HG02973 (cell line): ENCODE data around the gene RDH11.
A peak's percentile ranks its signal among the peaks of the same experiment; 100 is the strongest.
"Not testable (repeated sequence)": the region's sequence is repeated elsewhere in the genome, so short reads cannot be mapped to it uniquely, and the experiment has no call there.

Experiments used
- ATAC-seq: cut with Tn5 transposase; IDR thresholded peaks from one replicate; pipeline ENCODE4 v1.9.1; 2021; ENCODE audit warnings: moderate library complexity; ENCODE audit not compliant: unreplicated experiment

The RDH11 gene, protein sequence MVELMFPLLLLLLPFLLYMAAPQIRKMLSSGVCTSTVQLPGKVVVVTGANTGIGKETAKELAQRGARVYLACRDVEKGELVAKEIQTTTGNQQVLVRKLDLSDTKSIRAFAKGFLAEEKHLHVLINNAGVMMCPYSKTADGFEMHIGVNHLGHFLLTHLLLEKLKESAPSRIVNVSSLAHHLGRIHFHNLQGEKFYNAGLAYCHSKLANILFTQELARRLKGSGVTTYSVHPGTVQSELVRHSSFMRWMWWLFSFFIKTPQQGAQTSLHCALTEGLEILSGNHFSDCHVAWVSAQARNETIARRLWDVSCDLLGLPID

DNA sequence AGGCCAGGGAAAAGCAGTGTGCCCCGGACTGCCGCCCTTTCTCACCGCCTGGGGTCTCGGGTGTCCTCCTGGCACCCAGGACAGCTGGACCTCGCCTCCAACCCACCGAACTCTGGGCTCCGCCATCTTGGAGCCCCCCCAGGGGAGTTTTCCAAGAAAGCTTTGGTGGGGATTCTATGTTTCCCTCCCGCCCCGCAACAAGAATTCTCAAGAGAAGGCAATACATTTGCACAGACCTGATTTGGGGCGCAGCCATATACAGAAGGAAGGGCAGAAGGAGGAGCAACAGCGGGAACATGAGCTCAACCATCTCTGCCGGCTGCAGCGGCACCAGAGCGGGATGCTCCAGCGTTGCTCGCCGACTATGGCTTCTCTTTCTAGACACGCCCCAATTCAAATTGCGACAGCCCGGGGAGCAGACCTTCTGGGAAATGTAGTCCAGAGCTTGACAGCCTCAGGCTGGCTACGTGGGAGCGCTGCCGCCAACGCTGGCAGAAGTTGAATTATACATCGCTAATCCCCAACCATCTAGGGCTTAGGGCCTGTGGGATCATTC, at the start of gene RDH11:
RDH11 (minus strand) TSS at position 371 of the 556 bp plus-strand sequence; CDS start at position 310, 61 bp downstream.
- peak; percentile 70 for ATAC-seq

DNA sequence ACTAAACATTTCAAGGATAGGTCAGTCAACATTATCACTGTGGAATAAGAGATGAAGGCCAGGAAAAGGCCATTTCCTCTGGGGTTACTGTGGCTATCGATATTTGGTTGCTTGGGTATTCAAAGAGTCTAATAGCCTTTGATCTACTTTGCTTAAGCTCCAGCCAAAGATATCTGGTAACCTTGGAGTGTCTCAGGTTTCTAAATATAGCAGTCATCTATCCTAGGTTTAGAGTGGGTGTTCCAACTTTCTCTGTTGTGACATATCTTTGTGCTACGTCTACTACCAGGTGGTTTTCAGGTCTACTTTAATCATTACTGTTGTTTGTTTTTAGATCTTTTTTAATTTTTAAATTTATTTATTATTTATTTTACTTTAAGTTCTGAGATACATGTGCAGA, 48.5 kb upstream of the RDH11 start:
- ATAC-seq: no peak

DNA sequence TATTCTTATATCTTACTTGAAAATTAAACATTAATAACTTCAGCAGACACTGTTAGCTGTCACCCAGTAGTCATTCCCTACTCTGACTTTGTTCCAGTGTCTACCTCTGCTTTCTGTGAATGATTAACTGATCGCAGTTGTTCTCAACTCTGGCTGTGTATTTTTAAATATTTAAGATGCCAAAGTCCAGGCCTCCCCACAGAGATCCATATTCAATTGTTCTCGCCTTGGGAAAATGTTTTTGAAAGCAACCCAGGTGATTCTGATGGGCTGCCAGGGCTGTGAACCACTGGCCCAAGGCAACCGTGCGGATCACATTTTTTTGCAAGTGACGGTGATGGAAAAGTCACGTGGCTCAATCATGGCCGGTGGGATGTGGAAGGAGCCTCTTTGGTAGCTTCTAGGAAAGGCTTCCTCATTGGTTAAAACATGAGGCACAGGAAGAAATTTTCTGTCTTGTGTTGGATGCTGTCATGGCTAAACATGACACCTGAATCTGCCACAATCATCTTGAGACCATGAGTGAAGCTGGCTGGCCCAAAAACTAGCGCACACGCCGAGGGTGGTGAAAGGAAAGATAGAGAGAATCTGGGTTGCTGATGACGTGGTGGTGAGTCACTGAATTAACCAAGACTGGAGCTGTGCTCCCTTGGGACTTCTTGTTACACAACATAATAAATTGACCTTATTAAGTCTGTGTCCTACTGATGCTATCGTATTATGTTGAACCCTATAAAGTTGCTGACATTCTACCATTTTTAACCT, 43.4 kb upstream of the RDH11 start:
- ATAC-seq: no peak

DNA sequence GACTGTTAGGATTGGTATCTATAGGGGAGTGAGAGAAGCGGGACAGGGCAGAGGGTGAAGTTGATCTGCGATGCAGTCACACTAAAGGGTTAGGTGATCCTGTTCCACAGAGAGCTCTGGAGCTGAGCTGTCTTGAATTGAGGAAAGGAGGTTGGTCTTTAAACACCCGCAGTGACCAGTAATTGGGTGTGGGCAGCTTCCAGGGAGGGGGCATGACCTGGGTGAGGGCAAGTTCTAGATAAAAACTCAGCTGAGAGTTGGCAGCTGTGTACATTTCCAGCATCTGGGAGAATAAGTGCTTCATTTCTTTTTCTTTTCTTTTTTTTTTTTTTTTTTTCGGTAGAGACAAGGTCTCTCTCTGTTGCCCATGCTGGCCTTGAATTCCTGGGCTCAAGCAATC, 41.2 kb upstream of the RDH11 start:
- ATAC-seq: no peak

DNA sequence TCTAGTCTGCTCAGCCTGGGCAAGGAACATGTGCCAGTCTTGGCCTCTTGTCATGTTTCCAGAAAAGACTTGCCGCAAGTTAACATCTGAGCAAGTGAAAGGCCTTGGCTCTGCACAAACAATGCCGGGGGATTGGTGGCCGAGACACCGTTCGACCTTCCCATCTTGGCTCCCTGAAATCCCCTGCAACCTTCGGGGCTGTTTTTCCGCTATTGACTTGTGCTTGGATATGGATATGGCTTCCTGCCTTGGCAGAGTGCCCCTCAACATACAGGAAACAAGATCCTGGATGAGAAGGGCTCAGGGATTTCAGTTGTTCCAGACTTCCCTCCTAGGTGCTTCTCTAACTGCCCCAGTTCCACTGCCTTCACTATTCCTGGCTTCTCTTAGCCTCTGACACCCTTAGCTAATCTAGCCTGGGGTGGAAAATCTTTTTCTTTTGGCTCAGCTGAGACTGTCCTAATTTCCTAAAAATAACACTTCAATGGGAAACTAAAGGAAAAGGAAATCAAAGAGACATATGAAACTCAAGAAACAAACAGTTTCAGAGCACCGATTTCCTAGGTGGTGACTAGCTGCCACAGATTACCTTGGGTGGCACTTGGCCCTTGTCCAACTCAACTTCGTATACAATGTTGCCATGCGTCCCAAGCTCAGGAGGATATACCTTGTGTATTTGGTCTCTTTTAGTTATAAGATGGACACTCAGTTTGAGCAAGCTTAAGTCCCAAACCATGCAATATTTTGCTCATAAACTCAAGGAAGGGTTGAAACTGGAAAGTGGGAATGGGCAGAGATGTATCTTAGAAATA, 40.0 kb upstream of the RDH11 start:
- ATAC-seq: no peak

DNA sequence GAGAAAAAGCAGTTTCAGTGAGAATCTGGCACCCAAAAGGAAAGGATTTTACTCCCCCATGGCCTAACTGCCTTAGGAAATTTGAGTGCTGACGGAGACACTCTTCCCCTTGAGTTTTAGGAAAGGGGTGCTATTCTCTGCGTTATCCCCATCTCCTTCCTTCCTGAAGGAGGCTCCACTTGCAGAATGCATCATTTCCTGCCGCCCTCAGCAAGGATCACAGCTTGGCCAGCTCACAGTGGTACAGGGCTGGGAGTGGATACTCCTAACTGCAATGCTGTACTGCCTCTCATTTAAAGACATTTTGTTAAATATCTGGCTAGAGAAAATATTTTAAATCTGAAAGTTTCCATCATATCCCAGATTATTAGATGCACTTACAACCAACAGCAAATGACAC, 39.1 kb upstream of the RDH11 start:
- ATAC-seq: no peak

DNA sequence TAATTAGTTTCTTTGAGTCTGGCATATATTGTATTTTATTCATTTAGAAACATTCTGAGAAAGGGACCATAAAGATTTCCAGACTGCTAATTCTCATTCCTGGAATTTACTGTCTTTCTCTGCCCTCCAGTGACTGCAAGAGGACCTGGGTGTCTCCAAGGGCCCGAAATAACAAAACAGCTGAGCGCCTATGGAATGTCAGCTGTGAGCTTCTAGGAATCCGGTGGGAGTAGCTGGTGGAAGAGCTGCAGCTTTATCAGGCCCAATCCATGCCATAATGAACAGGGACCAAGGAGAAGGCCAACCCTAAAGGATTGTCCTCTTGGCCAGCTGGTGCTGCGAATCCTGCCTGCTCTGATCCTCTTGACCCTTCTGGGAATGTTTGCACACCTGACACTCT, 38.1 kb upstream of the RDH11 start:
- no peak for ATAC-seq

DNA sequence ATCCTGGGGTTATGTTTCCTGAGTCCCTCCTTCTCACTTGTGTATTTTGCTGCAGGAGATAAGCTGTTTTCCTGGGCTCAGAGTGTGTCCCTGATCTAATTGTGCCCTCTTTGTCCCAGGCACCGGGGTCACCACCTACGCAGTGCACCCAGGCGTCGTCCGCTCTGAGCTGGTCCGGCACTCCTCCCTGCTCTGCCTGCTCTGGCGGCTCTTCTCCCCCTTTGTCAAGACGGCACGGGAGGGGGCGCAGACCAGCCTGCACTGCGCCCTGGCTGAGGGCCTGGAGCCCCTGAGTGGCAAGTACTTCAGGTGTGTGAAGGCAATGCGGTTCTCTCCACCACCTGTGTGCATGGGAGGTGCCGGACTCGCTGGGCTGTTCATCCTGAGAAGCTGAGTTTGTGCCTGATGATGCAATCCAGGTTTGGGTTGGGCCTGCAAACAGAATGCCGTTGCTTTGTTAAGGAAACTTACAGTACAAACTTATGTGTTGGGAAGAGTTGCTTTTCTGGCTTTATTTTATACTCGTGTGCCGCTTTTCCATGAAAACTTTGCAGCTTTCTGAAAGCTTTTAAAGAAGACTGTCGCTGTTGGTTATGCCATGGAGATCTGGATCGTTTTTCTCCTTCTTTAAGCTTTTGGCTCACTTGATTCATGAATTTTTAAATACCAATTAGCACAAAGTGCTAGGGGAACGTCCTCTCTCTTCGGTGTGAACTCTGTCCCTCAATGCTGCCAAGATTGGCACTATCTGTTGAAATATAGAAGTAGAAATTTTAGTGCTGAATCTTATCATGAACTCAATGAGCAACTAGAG, 33.7 kb upstream of the RDH11 start:
- no peak for ATAC-seq

DNA sequence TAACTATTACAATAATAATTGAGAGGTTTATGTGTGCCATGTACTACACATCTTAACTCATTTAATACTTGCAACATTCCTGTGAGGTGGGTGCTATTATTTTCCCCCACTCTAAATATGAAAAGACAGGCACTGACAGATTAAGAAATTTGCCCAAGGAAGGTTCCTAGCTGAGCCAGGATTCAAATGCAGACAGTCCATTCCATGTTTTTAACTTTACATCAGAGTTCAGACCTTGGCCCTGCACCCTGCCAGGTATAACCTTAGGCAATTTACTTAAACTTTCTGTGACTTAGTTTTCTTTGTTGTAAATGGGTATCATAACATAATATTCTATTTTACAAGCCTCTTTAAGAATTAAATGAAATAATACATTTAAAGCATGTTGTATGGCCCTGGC, 32.7 kb upstream of the RDH11 start:
- no peak for ATAC-seq

DNA sequence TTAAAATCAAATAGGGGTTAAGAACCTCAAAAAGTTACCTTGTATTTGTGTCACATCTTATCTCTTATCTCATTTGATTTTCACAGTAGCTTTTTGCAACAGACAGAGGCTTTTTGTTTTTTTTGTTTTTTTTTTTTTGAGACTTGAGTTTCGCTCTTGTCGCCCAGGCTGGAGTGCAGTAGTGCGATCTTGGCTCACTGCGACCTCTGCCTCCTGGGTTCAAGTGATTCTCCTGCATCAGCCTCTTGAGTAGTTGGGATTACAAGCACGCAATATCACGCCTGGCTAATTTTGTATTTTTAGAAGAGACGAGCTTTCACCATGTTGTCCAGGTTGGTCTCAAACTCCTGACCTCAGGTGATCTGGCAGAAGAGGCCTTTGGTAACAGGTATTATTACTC, 31.8 kb upstream of the RDH11 start:
- ATAC-seq: no peak

DNA sequence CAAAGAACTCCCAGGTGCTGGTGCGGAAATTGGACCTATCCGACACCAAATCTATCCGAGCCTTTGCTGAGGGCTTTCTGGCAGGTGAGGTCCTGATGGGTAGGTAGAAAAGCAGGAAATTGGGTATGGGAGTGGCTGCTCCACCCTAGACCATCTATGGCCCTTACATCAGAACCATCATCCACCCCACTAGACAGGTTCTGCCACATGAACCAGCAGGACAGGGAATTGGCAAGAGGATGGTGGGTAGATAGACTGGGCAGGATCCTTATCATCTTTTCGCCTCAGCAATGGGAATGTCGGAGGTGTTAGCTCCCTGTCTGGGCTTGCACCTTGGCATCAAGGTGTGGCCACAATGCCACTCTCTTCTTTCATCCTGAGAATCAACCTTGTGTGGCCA, 29.6 kb upstream of the RDH11 start:
- ATAC-seq: no peak

DNA sequence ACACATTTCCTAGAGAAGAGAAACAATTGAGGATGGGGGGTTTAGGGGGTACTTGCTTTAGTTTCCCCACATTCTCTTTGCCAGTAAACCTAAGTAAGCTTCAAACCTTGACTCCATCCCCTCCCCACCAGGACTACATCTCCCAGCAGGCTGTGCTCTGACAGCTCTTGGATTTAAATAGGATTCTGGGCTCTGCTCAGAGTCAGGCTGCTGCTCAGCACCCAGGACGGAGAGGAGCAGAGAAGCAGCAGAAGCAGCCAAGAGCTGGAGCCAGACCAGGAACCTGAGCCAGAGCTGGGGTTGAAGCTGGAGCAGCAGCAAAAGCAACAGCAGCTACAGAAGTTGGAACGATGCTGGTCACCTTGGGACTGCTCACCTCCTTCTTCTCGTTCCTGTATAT, 26.7 kb upstream of the RDH11 start:
- no peak for ATAC-seq

DNA sequence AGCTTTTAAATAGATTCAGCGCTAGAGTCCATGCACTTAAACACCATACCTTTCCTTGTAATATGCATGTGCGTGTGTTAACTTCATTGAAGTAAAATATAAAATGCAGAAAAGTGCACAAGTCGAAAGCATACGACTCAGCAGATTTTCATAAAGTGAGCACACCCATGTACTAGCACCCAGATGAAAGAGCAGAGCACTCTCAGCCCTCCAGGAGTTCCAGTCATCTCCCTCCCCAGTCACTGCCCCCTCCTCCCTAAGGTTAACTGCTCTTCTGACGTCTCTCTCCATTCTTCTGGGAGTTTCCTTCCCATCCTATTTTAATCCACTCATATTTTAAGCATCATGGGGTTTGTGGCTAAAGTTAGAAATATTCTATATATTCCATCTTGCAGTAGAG, 26.3 kb upstream of the RDH11 start:
- ATAC-seq: no peak

DNA sequence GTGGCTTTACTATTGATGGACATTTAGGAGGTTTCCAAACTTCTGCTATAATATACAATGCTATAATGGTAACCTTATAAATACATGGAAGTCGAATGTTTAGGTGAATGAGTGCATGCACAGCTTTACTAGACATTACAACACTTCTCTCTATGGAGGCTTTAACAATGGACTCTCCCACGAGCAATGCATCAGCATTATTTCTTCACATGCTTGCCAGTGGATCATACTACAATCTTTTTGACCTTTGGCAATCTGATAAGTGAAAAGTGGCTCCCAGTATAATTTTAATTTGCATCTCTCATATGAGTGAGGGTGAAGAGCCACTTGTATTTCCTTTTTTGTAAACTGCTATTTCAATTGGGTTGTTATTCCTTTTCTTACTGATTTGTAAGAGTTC, 24.3 kb upstream of the RDH11 start:
- no peak for ATAC-seq

DNA sequence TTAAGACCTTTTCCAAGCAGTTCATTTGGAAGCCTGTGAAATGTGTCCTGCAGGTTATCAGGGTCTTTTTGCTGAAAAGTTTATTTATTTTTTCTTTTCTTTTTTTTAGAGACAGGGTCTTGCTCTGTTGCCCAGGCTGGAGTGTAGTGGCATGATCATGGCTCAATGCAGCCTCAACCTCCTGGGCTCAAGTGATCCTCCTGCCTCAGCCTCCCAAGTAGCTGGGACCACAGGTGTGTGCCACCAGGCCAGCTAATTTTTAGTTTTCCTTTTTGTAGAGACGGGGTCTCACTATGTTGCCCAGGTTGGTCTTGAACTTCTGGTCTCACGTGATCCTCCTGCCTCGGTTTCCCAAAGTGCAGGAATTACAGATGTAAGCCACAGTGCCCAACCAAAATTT, 23.8 kb upstream of the RDH11 start:
- not testable (repeated sequence) for ATAC-seq

DNA sequence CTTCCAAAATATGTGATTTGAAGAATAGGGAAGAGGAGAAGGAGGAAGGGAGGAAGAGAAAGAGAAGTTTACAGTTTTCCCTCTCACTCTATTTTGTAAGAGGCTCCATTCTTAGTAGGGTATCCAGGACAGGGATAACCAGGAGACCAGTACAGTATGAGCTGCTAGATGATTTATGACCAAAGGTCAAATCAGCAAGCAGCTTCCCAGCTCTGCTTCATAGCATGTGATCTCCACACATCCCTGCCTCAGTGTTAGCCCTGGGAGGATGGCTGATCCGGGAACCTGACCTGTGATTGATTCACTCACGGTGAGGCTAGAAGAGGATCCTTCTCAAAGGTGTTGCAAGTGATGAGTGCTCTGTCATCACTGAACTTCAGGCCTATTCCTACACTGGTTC, 22.7 kb upstream of the RDH11 start:
- no peak for ATAC-seq

DNA sequence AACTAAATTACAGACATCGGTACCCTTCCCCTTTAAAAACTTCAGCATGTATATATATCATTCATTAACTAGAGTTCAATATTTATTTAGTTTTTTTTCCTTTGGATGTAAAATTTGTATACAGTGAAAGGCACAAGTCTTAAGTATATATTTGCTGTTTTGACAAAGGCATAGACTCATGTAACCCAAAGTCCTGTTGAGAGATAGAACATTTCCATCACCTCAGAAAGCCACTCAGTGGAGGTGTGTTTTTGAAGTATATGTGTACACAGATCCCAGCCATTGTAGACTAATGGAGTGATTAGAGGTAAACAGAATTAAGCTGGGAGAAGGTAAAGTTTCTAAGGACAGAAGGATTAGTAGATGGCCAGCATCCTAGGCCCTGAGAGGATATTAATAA, 21.5 kb upstream of the RDH11 start:
- ATAC-seq: no peak

DNA sequence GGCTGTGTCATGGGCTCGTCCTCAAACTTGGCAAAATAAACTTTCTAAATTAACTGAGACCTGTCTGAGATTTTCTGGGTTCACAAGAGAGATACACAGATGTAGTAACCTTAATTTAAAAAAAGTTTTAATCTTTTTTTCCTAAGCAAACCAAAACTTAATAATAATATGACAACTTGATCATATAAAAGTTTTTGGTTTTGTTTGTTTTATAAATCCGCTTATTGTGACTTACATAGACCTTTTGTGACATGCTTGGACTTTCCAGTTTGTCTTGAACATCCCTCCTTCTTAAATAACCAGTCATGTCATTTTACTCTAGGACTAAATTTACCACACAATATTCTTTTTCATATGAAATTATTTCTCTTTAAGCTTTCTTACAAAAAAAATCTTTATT, 14.6 kb upstream of the RDH11 start:
- ATAC-seq: no peak

DNA sequence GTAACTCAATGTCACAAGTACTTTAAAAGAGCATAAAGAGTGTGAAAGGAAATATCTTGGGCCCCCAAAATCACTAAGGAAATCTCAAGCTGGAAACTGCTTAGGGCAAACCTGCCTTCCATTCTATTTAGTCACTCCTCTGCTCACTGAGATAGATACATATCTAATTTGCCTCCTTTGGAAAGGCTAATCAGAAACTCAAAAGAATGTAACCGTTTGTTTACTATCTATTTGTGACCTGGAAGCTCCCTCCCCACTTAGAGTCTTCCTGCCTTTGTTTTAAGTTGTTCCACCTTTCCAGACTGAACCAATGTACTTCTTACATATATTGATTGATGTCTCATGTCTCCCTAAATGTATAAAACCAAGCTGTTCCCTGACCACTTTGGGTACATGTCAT, 14.2 kb upstream of the RDH11 start:
- ATAC-seq: not testable (repeated sequence)

DNA sequence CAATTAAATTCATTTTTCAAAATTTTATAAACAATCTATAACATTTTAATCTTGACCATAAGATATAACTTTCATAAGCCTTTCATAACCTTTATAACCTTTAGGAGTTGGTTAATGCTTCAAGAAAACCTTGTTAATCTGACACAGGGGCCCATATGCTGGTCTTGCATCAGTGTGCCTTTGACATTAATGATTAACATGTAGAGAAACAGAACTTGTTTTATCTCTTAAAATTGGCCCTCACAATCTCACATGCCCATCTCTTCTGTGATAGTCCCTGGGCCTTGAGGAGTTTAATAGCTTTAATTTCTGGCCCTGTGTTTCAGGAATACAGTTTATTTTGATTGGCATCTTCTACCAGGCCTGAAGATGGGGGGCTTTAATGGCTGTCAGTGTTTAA, 13.8 kb upstream of the RDH11 start:
- ATAC-seq: not testable (repeated sequence)

DNA sequence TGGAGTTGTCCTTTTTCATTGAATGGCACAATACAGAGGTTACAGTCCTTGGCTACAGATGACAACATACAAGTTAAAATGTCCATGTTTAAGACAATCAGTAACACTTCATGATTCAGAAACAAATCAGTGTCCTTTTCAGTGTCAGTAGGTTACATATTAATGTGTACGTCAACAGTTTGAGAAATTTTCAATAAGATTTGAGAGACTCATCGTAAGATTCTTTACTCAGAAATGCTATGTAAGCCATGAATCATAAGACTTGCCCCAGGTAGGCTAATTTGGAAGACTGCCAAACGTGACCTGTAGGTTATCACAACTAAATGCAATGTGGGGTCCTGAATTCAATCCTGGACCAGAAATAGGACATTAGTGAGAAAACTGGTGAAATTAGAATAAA, 9.6 kb upstream of the RDH11 start:
- no peak for ATAC-seq
